PC-9 (cell line): ENCODE data around the gene TXLNB. TPM values are rescaled to one million over a fixed set of nuclear protein-coding genes. Genes with fewer than 3 reads are reported as not detected.

Experiments
- BruUV-seq: library from RNA; stranded (reverse); fragments of 400-500 nt; replicated peaks from 2 replicates; lab custom pipeline; 2021; lab: Mats Ljungman, UMichigan
- CTCF ChIA-PET: fragments of 300-600 bp; sonication (Branson Sonifier 250); formaldehyde crosslinking; loops from one replicate; lab custom pipeline; 2022; ENCODE audit warnings: antibody characterized with exemption; lab: Charles Lee
- POLR2A ChIA-PET: fragments of 300-600 bp; sonication (Branson Sonifier 250); formaldehyde crosslinking; loops from one replicate; lab custom pipeline; 2022; ENCODE audit warnings: antibody characterized with exemption; ENCODE audit not compliant: unreplicated experiment; lab: Charles Lee
- DNase-seq, 2 experiments: peaks; one replicate each; pipeline versions ENCODE4 v3.0.0 to v3.0.0-alpha.2; 2015 to 2022; ENCODE audit warnings: mixed read lengths in 1 of 2
- H2AFZ ChIP-seq: fragments of 200-600 bp; sonication (generic); 2 replicates; pipeline ENCODE4 v1.8.1; 2017; ENCODE audit warnings: antibody characterized with exemption
- H3F3A ChIP-seq: fragments of 200-600 bp; sonication (generic); 2 replicates; pipeline ENCODE4 v1.8.1; 2017; ENCODE audit warnings: antibody characterized with exemption, mild to moderate bottlenecking, low read depth; ENCODE audit not compliant: insufficient read depth
- H3K27ac ChIP-seq: fragments of 200-600 bp; sonication (generic); 2 replicates; pipeline ENCODE4 v1.6.1; 2016; ENCODE audit warnings: mixed run types
- H3K27me3 ChIP-seq: fragments of 200-600 bp; sonication (generic); 2 replicates; pipeline ENCODE4 v1.6.1; 2016; ENCODE audit warnings: low read depth, mixed run types; ENCODE audit not compliant: insufficient read depth
- H3K36me3 ChIP-seq: fragments of 200-600 bp; sonication (generic); 2 replicates; pipeline ENCODE4 v1.6.1; 2016; ENCODE audit warnings: low read depth, mixed run types
- H3K4me1 ChIP-seq: fragments of 200-600 bp; sonication (generic); replicated peaks from 2 replicates; pipeline ENCODE4 v1.6.1; 2016; ENCODE audit warnings: mixed run types; ENCODE audit not compliant: insufficient read depth
- H3K4me2 ChIP-seq: fragments of 200-600 bp; sonication (generic); 2 replicates; pipeline ENCODE4 v1.6.1; 2017; ENCODE audit warnings: mixed run types
- H3K4me3 ChIP-seq: fragments of 200-600 bp; sonication (generic); 2 replicates; pipeline ENCODE4 v1.6.1; 2016; ENCODE audit warnings: mixed run types
- H3K79me2 ChIP-seq: fragments of 200-600 bp; sonication (generic); 2 replicates; pipeline ENCODE4 v1.6.1; 2017; ENCODE audit warnings: low read depth, mixed run types
- H3K9me2 ChIP-seq: fragments of 200-600 bp; sonication (generic); 2 replicates; pipeline ENCODE4 v1.8.1; 2017; ENCODE audit warnings: mild to moderate bottlenecking; ENCODE audit not compliant: insufficient read depth
- H3K9me3 ChIP-seq: fragments of 200-600 bp; sonication (generic); 2 replicates; pipeline ENCODE4 v1.8.1; 2016; ENCODE audit warnings: low read depth; ENCODE audit not compliant: insufficient read depth
- H4K20me1 ChIP-seq: fragments of 200-600 bp; sonication (generic); 2 replicates; pipeline ENCODE4 v1.8.1; 2017; ENCODE audit not compliant: insufficient read depth
- CTCF ChIP-seq: fragments of 200-600 bp; sonication (generic); conservative IDR thresholded peaks from 2 replicates; pipeline ENCODE4 v1.6.1; 2017; ENCODE audit warnings: mixed run types, antibody characterized with exemption, mild to moderate bottlenecking, moderate library complexity
- EZH2 ChIP-seq: fragments of 200-600 bp; sonication (generic); IDR thresholded peaks from 2 replicates; pipeline ENCODE4 v1.8.0; 2017; ENCODE audit warnings: antibody characterized with exemption, low read depth
- intact Hi-C: fragments of 100-400 bp; cut with micrococcal nuclease; formaldehyde crosslinking; loops from one replicate; pipeline ENCODE4 v1.10.0; 2022; ENCODE audit not compliant: unreplicated experiment
- total RNA-seq: library from RNA; stranded (reverse); gene quantifications from 2 replicates; pipeline ENCODE4 v1.2.3, GENCODE V29; 2021

The TXLNB gene
- total RNA-seq, 1 experiment from 2014 or later = 0.09 TPM

GRCh38 chr6:139247618-139248017 is 44.2 kb downstream of the TXLNB start:
- intact Hi-C loops = no loop called here
- ChIA-PET POLR2A (no interaction called here), CTCF (no interaction called here)
- Histone ChIP-seq H3F3A (no peaks in the 10 kb centered on the region), H3K27me3 (no peaks in the 10 kb centered on the region), H2AFZ (no peak overlapping the region), H3K79me2 (no peaks in the 10 kb centered on the region), H3K4me3 (no peak overlapping the region), H4K20me1 (no peaks in the 10 kb centered on the region), H3K4me1 (no peaks in the 10 kb centered on the region), H3K36me3 (no peaks in the 10 kb centered on the region), H3K9me2 (no peaks in the 10 kb centered on the region), H3K4me2 (no peak overlapping the region), H3K9me3 (no peaks in the 10 kb centered on the region), H3K27ac (no peak overlapping the region)
- DNase-seq = no peak
- TF ChIP-seq EZH2 (no peak), CTCF (no peak)
- BruUV-seq = no TSS peak

GRCh38 chr6:139243536-139243935 is 48.3 kb downstream of the TXLNB start:
- intact Hi-C loops = no loop called here
- Histone ChIP-seq H3K4me2 (no peak overlapping the region), H3F3A (no peaks in the 10 kb centered on the region), H4K20me1 (no peaks in the 10 kb centered on the region), H3K4me1 (no peaks in the 10 kb centered on the region), H3K27ac (no peak overlapping the region), H3K9me2 (no peaks in the 10 kb centered on the region), H3K27me3 (no peaks in the 10 kb centered on the region), H2AFZ (no peak overlapping the region), H3K36me3 (no peaks in the 10 kb centered on the region), H3K4me3 (no peak overlapping the region), H3K9me3 (no peaks in the 10 kb centered on the region), H3K79me2 (no peaks in the 10 kb centered on the region)
- CTCF ChIA-PET = no interaction called here
- BruUV-seq = no TSS peak
- POLR2A ChIA-PET = no interaction called here
- TF ChIP-seq EZH2 = no peak
- TF ChIP-seq CTCF = no peak
- DNase-seq = no peak

- Histone ChIP-seq H3F3A (no peaks in the 10 kb centered on the region), H3K4me2 (no peak overlapping the region), H4K20me1 (no peaks in the 10 kb centered on the region), H3K9me3 (no peaks in the 10 kb centered on the region), H2AFZ (no peak overlapping the region), H3K27ac (no peak overlapping the region), H3K9me2 (no peaks in the 10 kb centered on the region), H3K79me2 (no peaks in the 10 kb centered on the region), H3K36me3 (no peaks in the 10 kb centered on the region), H3K4me1 (no peaks in the 10 kb centered on the region), H3K27me3 (no peaks in the 10 kb centered on the region), H3K4me3 (no peak overlapping the region)
- TF ChIP-seq EZH2 (no peak), CTCF (no peak)
- POLR2A ChIA-PET = no interaction called here
- BruUV-seq = no TSS peak
- DNase-seq = no peak
- CTCF ChIA-PET = no interaction called here
- intact Hi-C loops = no loop called here
Measured at GRCh38 chr6:139242457-139243240, 49.1 kb downstream of the TXLNB start.
